Measurements from ENCODE around the gene TCIRG1. TPM values are rescaled to one million over a fixed set of nuclear protein-coding genes. Genes with fewer than 3 reads are reported as not detected.

Gene TCIRG1
- total and polyA plus RNA-seq, 2 of the 13 experiments (the other 11 are each of a cell fraction or from before 2014, with no cell fraction given): 48.0 to 69.6 TPM

- TF ChIP-seq ZNF331 (CRISPR knock-in tag; IDR thresholded peaks at IDR 0.05) (peak; percentile 73; the same call in 1 of the 2 replicates), RFX3 (CRISPR knock-in tag; IDR thresholded peaks at IDR 0.05) (no peak), ZNF3 (CRISPR knock-in tag; IDR thresholded peaks at IDR 0.05) (no peak), KMT2B (CRISPR knock-in tag; IDR thresholded peaks at IDR 0.05) (0 out of 2 replicates have a peak, but pooled peaks have one; percentile 18), ETV6 (CRISPR knock-in tag; conservative IDR thresholded peaks at IDR 0.05) (0 out of 2 replicates have a peak, but pooled peaks have one; percentile 14), KDM5B (CRISPR knock-in tag; IDR thresholded peaks at IDR 0.05; ENCODE audit: borderline replicate concordance) (no peak; the same call in 1 of the 2 replicates), ZBTB42 (CRISPR knock-in tag; IDR thresholded peaks at IDR 0.05) (no peak), FOXK2 (IDR thresholded peaks at IDR 0.05) (no peak), POGK (CRISPR knock-in tag; conservative IDR thresholded peaks at IDR 0.05) (peak; percentile 6; the same call in 1 of the 2 replicates), NR0B2 (CRISPR knock-in tag; IDR thresholded peaks at IDR 0.05) (no peak), IKZF1 (IDR thresholded peaks at IDR 0.05) (no peak), NFYC (CRISPR knock-in tag; IDR thresholded peaks at IDR 0.05) (no peak), AGO2 (optimal IDR thresholded peaks at IDR 0.05; ENCODE audit: low read depth, low read length) (no peak), ZNF460 (CRISPR knock-in tag; IDR thresholded peaks at IDR 0.05; ENCODE audit: borderline replicate concordance) (no peak), CBX2 (IDR thresholded peaks at IDR 0.05; ENCODE audit: low read depth, low read length) (no peak), CBX2 (CRISPR knock-in tag; IDR thresholded peaks at IDR 0.05; ENCODE audit: low read depth) (no peak), TCF12 (IDR thresholded peaks at IDR 0.05) (no peak), TCF12 (CRISPR knock-in tag; IDR thresholded peaks at IDR 0.05) (no peak; the same call in 1 of the 2 replicates), EED (CRISPR knock-in tag; IDR thresholded peaks at IDR 0.05) (no peak), SP4 (CRISPR knock-in tag; IDR thresholded peaks at IDR 0.05) (no peak; the same call in 1 of the 2 replicates), ELF3 (CRISPR knock-in tag; IDR thresholded peaks at IDR 0.05) (peak; percentile 68), ZNF607 (CRISPR knock-in tag; IDR thresholded peaks at IDR 0.05; ENCODE audit: borderline replicate concordance) (peak; percentile 4; the same call in 1 of the 2 replicates), ZBTB1 (CRISPR knock-in tag; IDR thresholded peaks at IDR 0.05; ENCODE audit: borderline replicate concordance) (no peak), TRIM22 (IDR thresholded peaks at IDR 0.05) (no peak), FOXP4 (CRISPR knock-in tag; IDR thresholded peaks at IDR 0.05) (no peak), ZNF580 (CRISPR knock-in tag; IDR thresholded peaks at IDR 0.05; ENCODE audit: borderline replicate concordance, low read depth) (0 out of 2 replicates have a peak, but pooled peaks have one; percentile 41), MTA1 (CRISPR knock-in tag; IDR thresholded peaks at IDR 0.05; ENCODE audit: borderline replicate concordance) (no peak)
Measured at GRCh38 chr11:68038718-68039525, at the start of gene TCIRG1 (continued).

Data from HepG2 (cell line).